ENCODE measurements around the gene RESP18.
A peak's percentile ranks its signal among the peaks of the same experiment; 100 is the strongest.
"Not testable (repeated sequence)": the region's sequence is repeated elsewhere in the genome, so short reads cannot be mapped to it uniquely, and the experiment has no call there.

The RESP18 gene

GRCh38 chr2:219325657-219326315 is 6.8 kb downstream of the RESP18 start:
- DNase-seq: no peak

- DNase-seq: no peak
Measured at GRCh38 chr2:219325136-219325535, 7.4 kb downstream of the RESP18 start.

GRCh38 chr2:219323434-219323833 is 9.1 kb downstream of the RESP18 start:
- no peak for DNase-seq

GRCh38 chr2:219314804-219315468 is 17.6 kb downstream of the RESP18 start:
- no peak for DNase-seq

- not testable (repeated sequence) for DNase-seq
Measured at GRCh38 chr2:219312683-219313263, 19.8 kb downstream of the RESP18 start.

GRCh38 chr2:219309278-219309677 is 23.3 kb downstream of the RESP18 start, which contains the start of gene PTPRN:
Gene PTPRN (minus strand): TSS chr2:219309401. CDS start chr2:219309332, 69 bp downstream.
- DNase-seq: peak in 39 of 56 donors; percentile 17 to 89 (median 60)

GRCh38 chr2:219308142-219309101 is 24.1 kb downstream of the RESP18 start:
- peak in 20 of 56 donors; percentile 12 to 68 (median 34) for DNase-seq

GRCh38 chr2:219306047-219306446 is 26.5 kb downstream of the RESP18 start:
- no peak for DNase-seq

- no peak for DNase-seq
Measured at GRCh38 chr2:219304223-219304622, 28.3 kb downstream of the RESP18 start.

- DNase-seq: no peak
Measured at GRCh38 chr2:219302412-219302968, 30.1 kb downstream of the RESP18 start.

GRCh38 chr2:219300022-219300421 is 32.5 kb downstream of the RESP18 start:
- no peak for DNase-seq

- DNase-seq: no peak
Measured at GRCh38 chr2:219299372-219299760, 33.2 kb downstream of the RESP18 start.

GRCh38 chr2:219298759-219299371 is 33.7 kb downstream of the RESP18 start:
- peak in 53 of 56 donors; percentile 36 to 92 (median 74) for DNase-seq

- DNase-seq: no peak
Measured at GRCh38 chr2:219297766-219298456, 34.6 kb downstream of the RESP18 start.

GRCh38 chr2:219296631-219297391 is 35.7 kb downstream of the RESP18 start:
- DNase-seq: no peak

- DNase-seq: no peak
Measured at GRCh38 chr2:219296142-219296541, 36.4 kb downstream of the RESP18 start.

- DNase-seq: peak in 47 of 56 donors; percentile 36 to 90 (median 68)
Measured at GRCh38 chr2:219294356-219295351, 37.9 kb downstream of the RESP18 start.

GRCh38 chr2:219293736-219294231 is 38.8 kb downstream of the RESP18 start:
- no peak for DNase-seq

Measured in nucleus accumbens (tissue), 56 donors.